HCT116 (cell line): ENCODE results near the gene AGAP1. TPM values are rescaled to one million over a fixed set of nuclear protein-coding genes. Genes with fewer than 3 reads are reported as not detected.

Experiments used
- ATAC-seq: fragments of 200-7000 bp; cut with Tn5 transposase; 2 replicates; pipeline ENCODE4 v1.9.1; 2020; ENCODE audit warnings: mild to moderate bottlenecking, moderate library complexity
- BruUV-seq: library from RNA; stranded (reverse); fragments of 400-500 nt; replicated peaks from 2 replicates; lab custom pipeline; 2021; lab: Mats Ljungman, UMichigan
- CTCF ChIA-PET: fragments of 300-600 bp; sonication (Branson Sonifier 250); formaldehyde crosslinking; loops from one replicate; lab custom pipeline; 2021; ENCODE audit warnings: antibody characterized with exemption; lab: Charles Lee
- POLR2A ChIA-PET: fragments of 300-600, 350-600 bp; sonication (Branson Sonifier 250); formaldehyde crosslinking; loops from one replicate; lab custom pipeline; 2021; ENCODE audit warnings: antibody characterized with exemption; lab: Charles Lee
- RAD21 ChIA-PET, 2 experiments: fragments of 300-600 bp; sonication (Branson Sonifier 250); formaldehyde crosslinking; loops; one replicate each; lab custom pipeline; 2023; ENCODE audit warnings: low total read pairs in 2 of 2; ENCODE audit not compliant: uncharacterized antibody in 2 of 2, unreplicated experiment in 2 of 2, low non-redundant PET in 1 of 2; lab: Charles Lee
- DNase-seq: peaks from one replicate; pipeline ENCODE4 v3.0.0-alpha.2; 2010; ENCODE audit warnings: low read depth, low spot score
- H2AFZ ChIP-seq: fragments of 200-600 bp; shearing (Covaris generic), sonication (generic); 2 replicates; pipeline ENCODE4 v1.6.1; 2017; ENCODE audit warnings: low read depth, mixed run types, mixed read lengths, antibody characterized with exemption, low read length; ENCODE audit not compliant: poor library complexity, severe bottlenecking
- H3K27ac ChIP-seq: 2 replicates; pipeline ENCODE4 v1.5.1; 2012; ENCODE audit warnings: low read depth, low read length
- H3K27me3 ChIP-seq: fragments of 200-600 bp; sonication (generic); 2 replicates; pipeline ENCODE4 v1.6.1; 2016; ENCODE audit warnings: mixed run types, low read length, mixed read lengths; ENCODE audit not compliant: insufficient read depth
- H3K36me3 ChIP-seq, 2 experiments: fragments of 200-500 bp in 1 of 2; fragments of 200-600 bp in 1 of 2; sonication (Bioruptor generic) in 1 of 2; sonication (generic) in 1 of 2; 2 replicates each; pipeline versions ENCODE4 v1.5.1 to v1.6.1; 2014 to 2016; ENCODE audit warnings: low read length in 2 of 2, inconsistent platforms in 1 of 2, mixed read lengths in 1 of 2, mixed run types in 1 of 2; ENCODE audit not compliant: insufficient read depth in 2 of 2, control insufficient read depth in 1 of 2
- H3K4me1 ChIP-seq, 2 experiments: fragments of 200-600 bp in 1 of 2; sonication (generic) in 1 of 2; 2 replicates each; pipeline versions ENCODE4 v1.5.1 to v1.6.1; 2012 to 2017; ENCODE audit warnings: low read length in 2 of 2, inconsistent platforms in 1 of 2, mild to moderate bottlenecking in 1 of 2, mixed read lengths in 1 of 2, mixed run types in 1 of 2, moderate library complexity in 1 of 2; ENCODE audit not compliant: insufficient read depth in 2 of 2, control insufficient read depth in 1 of 2
- H3K4me2 ChIP-seq: fragments of 200-600 bp; sonication (generic); 2 replicates; pipeline ENCODE4 v1.6.1; 2017; ENCODE audit warnings: mixed run types, low read length, mixed read lengths
- H3K4me3 ChIP-seq, 2 experiments: fragments of 200-600 bp in 1 of 2; sonication (generic) in 1 of 2; replicated peaks in 1 of 2; 2 replicates each; pipeline ENCODE4 v1.5.1; 2011 to 2016; ENCODE audit warnings: low read length in 2 of 2, control low read depth in 1 of 2, low read depth in 1 of 2, mild to moderate bottlenecking in 1 of 2, mixed read lengths in 1 of 2, mixed run types in 1 of 2
- H3K79me2 ChIP-seq: fragments of 200-600 bp; sonication (generic); 2 replicates; pipeline ENCODE4 v1.6.1; 2017; ENCODE audit warnings: mild to moderate bottlenecking, mixed run types, low read length, moderate library complexity, mixed read lengths; ENCODE audit not compliant: insufficient read depth
- H3K9ac ChIP-seq: fragments of 200-600 bp; sonication (generic); 2 replicates; pipeline ENCODE4 v1.6.1; 2016; ENCODE audit warnings: low read length, mixed read lengths
- H3K9me2 ChIP-seq: fragments of 200-600 bp; sonication (generic), shearing (Covaris generic); 2 replicates; pipeline ENCODE4 v1.6.1; 2017; ENCODE audit warnings: mixed run types, mild to moderate bottlenecking, moderate library complexity; ENCODE audit not compliant: insufficient read depth
- H3K9me3 ChIP-seq, 2 experiments: fragments of 200-500 bp in 1 of 2; fragments of 200-600 bp in 1 of 2; sonication (Bioruptor generic) in 1 of 2; sonication (generic) in 1 of 2; 2 replicates each; pipeline ENCODE4 v1.6.1; 2014 to 2017; ENCODE audit warnings: low read length in 2 of 2, mixed read lengths in 2 of 2, inconsistent platforms in 1 of 2, low read depth in 1 of 2, mild to moderate bottlenecking in 1 of 2, mixed run types in 1 of 2, moderate library complexity in 1 of 2; ENCODE audit not compliant: control insufficient read depth in 1 of 2, insufficient read depth in 1 of 2
- H4K20me1 ChIP-seq: fragments of 200-600 bp; sonication (generic), shearing (Covaris generic); 2 replicates; pipeline ENCODE4 v1.6.1; 2017; ENCODE audit warnings: mixed run types, mild to moderate bottlenecking, moderate library complexity; ENCODE audit not compliant: insufficient read depth
- CBX3 ChIP-seq: IDR thresholded peaks from 2 replicates; pipeline ENCODE4 v1.6.1; 2012; ENCODE audit warnings: low read depth
- ELF1 ChIP-seq: IDR thresholded peaks from 2 replicates; pipeline ENCODE4 v1.6.1; 2012; ENCODE audit warnings: low read depth, borderline replicate concordance
- EZH2 ChIP-seq: fragments of 200-600 bp; sonication (generic); IDR thresholded peaks from 2 replicates; pipeline ENCODE4 v1.6.1; 2017; ENCODE audit warnings: antibody characterized with exemption, mixed run types
- EZH2phosphoT487 ChIP-seq: fragments of 200-600 bp; IDR thresholded peaks from 2 replicates; pipeline ENCODE4 v1.6.1; 2018; ENCODE audit warnings: antibody characterized with exemption, borderline replicate concordance
- FOSL1 ChIP-seq: IDR thresholded peaks from 2 replicates; pipeline ENCODE4 v1.6.1; 2012; ENCODE audit warnings: low read depth
- JUND ChIP-seq: IDR thresholded peaks from 2 replicates; pipeline ENCODE4 v1.6.1; 2012
- POLR2AphosphoS5 ChIP-seq: IDR thresholded peaks from 2 replicates; pipeline ENCODE4 v1.6.1; 2011; ENCODE audit warnings: mild to moderate bottlenecking, low read depth, low read length, moderate library complexity
- SIN3A ChIP-seq: IDR thresholded peaks from 2 replicates; pipeline ENCODE4 v1.6.1; 2012; ENCODE audit warnings: low read depth
- SP1 ChIP-seq: IDR thresholded peaks from 2 replicates; pipeline ENCODE4 v1.6.1; 2012; ENCODE audit warnings: low read depth
- TCF7L2 ChIP-seq: IDR thresholded peaks from 2 replicates; pipeline ENCODE4 v1.7.0; 2011; ENCODE audit warnings: borderline replicate concordance, inconsistent platforms; ENCODE audit not compliant: insufficient read depth, insufficient read length; ENCODE audit errors: extremely low read depth
- ZFX ChIP-seq: fragments of 450-650 bp; IDR thresholded peaks from 2 replicates; pipeline ENCODE4 v1.6.1; 2017
- ZNF274 ChIP-seq: fragments of 200-500 bp; sonication (Bioruptor generic); IDR thresholded peaks from 2 replicates; pipeline ENCODE4 v1.6.1; 2014; ENCODE audit warnings: mild to moderate bottlenecking, low read depth, low read length, inconsistent platforms
- intact Hi-C: fragments of 100-400 bp; cut with micrococcal nuclease; formaldehyde crosslinking; loops from 2 replicates; pipeline ENCODE4 v1.10.0; 2022
- total RNA-seq: library from RNA; stranded (reverse); gene quantifications from one replicate; pipeline ENCODE4 v1.2.1, GENCODE V29; 2021; ENCODE audit not compliant: unreplicated experiment
- TF ChIP-seq, protein P1 (sequence below): IDR thresholded peaks from 2 replicates; pipeline ENCODE4 v1.6.1; 2012
- TF ChIP-seq, protein P2 (sequence below): IDR thresholded peaks from 2 replicates; pipeline ENCODE4 v1.6.1; 2012
- TF ChIP-seq, protein P3 (sequence below): IDR thresholded peaks from 2 replicates; pipeline ENCODE4 v1.6.1; 2012; ENCODE audit warnings: low read depth

Gene AGAP1
- total RNA-seq, 1 experiment from 2014 or later, result 43.8 TPM

DNA sequence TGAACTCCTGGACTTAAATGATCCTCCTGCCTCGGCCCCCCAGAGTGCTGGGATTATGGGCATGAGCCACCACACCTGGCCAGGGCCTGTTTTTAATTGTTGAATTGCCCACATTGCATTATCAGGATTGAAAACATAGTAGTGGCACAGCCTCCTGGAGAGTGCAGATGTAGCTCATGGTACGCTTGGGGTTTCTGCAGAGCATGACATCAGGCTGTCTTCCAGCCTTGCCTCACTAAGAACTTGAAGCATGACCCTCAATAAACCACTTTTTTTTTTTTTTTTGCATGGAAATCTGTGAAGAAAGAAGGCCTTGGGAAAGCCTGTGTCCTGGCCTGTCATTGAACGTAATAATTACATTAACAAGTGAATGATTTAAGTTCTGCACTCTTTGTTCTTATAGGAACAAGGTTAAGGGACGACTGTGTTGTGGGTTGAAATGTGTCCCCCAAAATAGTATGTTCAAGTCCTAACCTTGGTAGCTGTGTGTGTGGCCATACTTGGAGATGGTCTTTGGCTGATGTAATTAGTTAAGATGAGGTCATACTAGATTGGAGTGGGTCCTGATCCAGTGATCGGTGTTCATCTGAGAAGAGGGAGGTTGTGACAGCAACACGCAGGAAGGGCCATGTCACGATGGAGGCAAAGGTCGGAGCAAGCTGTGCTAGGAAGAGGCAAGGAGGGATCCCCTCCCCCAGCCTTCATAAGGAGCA lies 90.2 kb downstream of the AGAP1 start:
- CTCF ChIA-PET, result no interaction called here
- Histone ChIP-seq H2AFZ (no peak overlapping the region), H3K9me3 (no peaks in the 10 kb centered on the region), H3K4me1 (no peaks in the 10 kb centered on the region), H3K79me2 (peaks cover 78% of the 10 kb centered on the region), H3K4me2 (no peak overlapping the region), H4K20me1 (0 out of 2 replicates have a peak, but pooled peaks cover 3% of the 10 kb centered on the region), H3K27me3 (no peaks in the 10 kb centered on the region), H3K4me3 (no peak overlapping the region), H3K9me2 (no peaks in the 10 kb centered on the region), H3K27ac (no peak overlapping the region), H3K9ac (no peak overlapping the region), H3K36me3 (no peaks in the 10 kb centered on the region)
- no TSS peak for BruUV-seq
- RAD21 ChIA-PET, result no interaction called here
- ATAC-seq (no peak), DNase-seq (no peak)
- intact Hi-C loops, result no loop called here
- TF ChIP-seq SIN3A (no peak), CBX3 (no peak), ZNF274 (no peak), FOSL1 (no peak), ZFX (no peak), ELF1 (no peak), JUND (no peak), EZH2 (no peak), POLR2AphosphoS5 (no peak), SP1 (no peak), TCF7L2 (no peak), EZH2phosphoT487 (no peak)
- TF ChIP-seq, protein P1, sequence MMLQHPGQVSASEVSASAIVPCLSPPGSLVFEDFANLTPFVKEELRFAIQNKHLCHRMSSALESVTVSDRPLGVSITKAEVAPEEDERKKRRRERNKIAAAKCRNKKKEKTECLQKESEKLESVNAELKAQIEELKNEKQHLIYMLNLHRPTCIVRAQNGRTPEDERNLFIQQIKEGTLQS, result no peak
- TF ChIP-seq, protein P2, sequence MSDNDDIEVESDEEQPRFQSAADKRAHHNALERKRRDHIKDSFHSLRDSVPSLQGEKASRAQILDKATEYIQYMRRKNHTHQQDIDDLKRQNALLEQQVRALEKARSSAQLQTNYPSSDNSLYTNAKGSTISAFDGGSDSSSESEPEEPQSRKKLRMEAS, result no peak
- TF ChIP-seq, protein P3, sequence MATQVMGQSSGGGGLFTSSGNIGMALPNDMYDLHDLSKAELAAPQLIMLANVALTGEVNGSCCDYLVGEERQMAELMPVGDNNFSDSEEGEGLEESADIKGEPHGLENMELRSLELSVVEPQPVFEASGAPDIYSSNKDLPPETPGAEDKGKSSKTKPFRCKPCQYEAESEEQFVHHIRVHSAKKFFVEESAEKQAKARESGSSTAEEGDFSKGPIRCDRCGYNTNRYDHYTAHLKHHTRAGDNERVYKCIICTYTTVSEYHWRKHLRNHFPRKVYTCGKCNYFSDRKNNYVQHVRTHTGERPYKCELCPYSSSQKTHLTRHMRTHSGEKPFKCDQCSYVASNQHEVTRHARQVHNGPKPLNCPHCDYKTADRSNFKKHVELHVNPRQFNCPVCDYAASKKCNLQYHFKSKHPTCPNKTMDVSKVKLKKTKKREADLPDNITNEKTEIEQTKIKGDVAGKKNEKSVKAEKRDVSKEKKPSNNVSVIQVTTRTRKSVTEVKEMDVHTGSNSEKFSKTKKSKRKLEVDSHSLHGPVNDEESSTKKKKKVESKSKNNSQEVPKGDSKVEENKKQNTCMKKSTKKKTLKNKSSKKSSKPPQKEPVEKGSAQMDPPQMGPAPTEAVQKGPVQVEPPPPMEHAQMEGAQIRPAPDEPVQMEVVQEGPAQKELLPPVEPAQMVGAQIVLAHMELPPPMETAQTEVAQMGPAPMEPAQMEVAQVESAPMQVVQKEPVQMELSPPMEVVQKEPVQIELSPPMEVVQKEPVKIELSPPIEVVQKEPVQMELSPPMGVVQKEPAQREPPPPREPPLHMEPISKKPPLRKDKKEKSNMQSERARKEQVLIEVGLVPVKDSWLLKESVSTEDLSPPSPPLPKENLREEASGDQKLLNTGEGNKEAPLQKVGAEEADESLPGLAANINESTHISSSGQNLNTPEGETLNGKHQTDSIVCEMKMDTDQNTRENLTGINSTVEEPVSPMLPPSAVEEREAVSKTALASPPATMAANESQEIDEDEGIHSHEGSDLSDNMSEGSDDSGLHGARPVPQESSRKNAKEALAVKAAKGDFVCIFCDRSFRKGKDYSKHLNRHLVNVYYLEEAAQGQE, result no peak
- POLR2A ChIA-PET, result no interaction called here
